Tongue (tissue), 2 donors: ENCODE data around the gene DHX8. TPM values are rescaled to one million over a fixed set of nuclear protein-coding genes. Genes with fewer than 3 reads are reported as not detected.
"Not testable (repeated sequence)": the region's sequence is repeated elsewhere in the genome, so short reads cannot be mapped to it uniquely, and the experiment has no call there.

Experiments
- DNase-seq: peaks from one replicate; pipeline ENCODE4 v3.0.0-alpha.2; 2015
- total RNA-seq: library from RNA; depleted of rRNA; stranded (reverse); fragments of >200 nt; gene quantifications from one replicate; pipeline ENCODE4 v1.2.3, GENCODE V29; 2014

DHX8 gene
- 34.4 TPM for total RNA-seq

DNA sequence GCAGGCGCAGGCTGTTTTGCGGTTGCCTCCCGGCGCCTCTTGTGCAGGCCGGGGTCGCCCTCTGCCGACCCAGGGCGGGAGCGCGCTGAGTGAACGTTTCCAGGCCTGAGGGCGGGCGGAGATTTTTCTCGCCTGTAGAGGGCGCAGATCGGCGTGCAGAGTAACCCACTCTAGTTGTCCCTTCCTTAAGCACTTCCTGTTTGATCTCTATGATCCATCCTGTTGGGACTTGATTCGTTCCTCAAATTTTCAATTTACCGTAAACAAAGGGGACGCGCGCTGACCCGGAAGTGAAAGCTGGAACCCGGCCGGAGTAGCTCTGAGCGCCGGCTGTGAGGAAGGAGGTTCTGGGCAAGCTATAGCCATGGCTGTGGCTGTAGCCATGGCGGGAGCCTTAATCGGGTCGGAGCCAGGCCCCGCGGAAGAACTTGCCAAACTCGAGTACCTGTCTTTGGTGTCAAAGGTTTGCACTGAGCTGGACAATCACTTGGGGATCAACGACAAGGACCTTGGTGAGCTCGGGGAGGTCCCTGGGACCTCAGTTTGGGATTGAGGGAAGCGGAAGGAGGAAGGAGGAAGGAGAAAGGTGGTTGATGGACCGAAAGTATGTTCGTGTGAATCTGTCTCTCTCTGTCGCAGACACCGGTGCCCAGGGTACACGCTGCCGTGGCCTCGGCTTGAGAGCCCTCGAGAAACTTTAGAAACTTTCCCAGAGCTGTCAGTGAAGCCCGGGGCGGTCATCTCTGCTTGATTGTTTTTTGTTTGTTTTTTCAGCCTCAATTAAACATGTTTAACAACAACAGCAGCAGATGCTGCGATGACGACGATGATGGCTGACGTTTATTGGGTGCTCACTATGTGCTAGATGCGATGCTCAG, at the start of gene DHX8:
Gene DHX8 (plus strand): TSS at position 302 of the 878 bp plus-strand sequence. CDS start 63 bp downstream, at position 365.
- DNase-seq: peak; percentile 99

DNA sequence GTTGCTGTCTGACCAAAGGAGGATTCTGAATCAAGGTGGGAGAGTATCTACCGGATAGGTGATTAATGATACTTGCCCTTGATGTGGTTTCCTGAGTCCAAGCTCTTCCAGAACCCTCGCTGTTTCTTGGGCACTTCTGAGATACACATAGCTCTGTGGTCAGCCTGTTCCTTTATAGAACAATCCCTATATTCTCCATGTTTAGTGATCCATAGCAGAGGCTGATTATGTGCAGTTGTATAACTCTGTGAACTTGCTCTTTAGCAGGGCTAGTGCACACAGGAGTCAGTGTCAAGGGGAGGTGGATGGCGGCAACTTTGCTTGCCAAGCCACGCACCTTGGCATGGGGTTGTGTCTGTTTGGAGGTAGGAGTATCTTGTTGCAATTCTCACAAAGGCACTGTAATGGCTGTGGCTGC, 48.9 kb upstream of the DHX8 start:
- DNase-seq: no peak

DNA sequence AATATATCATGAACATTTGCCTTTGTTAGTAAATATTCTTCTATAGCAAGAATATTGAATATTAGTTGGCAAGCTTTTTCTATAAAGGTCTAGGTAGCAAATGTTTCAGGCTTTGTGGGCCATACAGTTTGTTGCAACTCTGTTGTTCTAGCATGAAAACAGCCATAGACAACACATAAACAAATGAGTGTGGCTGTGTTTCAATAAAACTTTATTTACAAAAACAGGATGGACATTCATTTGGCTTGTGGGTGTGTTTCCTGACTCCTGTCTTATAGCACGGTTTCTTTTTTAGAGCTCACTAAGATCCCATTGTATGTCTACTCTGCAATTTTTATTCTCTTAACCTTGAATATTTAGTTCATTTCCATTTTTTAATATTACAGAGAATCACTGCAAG, 46.0 kb upstream of the DHX8 start:
- no peak for DNase-seq

DNA sequence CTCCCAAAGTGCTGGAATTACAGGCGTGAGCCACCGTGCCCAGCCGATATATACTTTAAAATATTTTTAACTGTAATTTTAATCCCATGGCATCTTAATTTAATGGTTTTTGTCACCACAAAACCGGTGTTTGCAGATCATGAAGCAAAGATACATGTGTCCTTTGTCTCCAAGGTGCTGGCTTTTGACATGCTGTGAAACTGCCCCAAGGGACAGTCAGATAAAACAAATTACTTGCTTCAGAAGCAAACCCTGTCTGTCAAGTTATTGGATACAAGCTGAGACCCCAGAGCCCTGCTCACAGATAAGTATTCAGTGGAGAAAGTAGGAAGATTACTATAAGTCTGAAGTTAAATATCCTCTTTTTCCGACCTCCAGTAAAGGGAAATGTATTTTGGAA, 45.1 kb upstream of the DHX8 start:
- DNase-seq: no peak

DNA sequence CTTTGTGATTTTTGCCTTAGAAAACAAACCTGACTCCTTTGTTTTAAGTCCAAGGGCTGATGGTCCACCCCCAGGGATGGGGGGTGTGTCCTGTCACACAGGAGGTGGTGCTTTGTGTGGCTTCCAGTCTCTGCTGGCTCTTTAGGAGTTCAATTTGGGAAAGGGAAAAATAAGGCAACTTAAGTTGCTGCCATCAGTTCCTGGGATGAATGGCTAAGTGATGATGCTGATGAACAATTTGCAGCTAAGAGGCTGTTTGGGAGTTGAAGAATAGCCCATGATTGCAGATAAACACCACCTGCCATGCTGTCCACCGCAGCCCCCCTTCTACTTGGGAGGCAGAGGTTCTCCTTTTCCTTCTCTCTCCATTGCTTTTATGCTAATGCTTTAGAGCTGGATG, 44.7 kb upstream of the DHX8 start:
- DNase-seq: no peak

DNA sequence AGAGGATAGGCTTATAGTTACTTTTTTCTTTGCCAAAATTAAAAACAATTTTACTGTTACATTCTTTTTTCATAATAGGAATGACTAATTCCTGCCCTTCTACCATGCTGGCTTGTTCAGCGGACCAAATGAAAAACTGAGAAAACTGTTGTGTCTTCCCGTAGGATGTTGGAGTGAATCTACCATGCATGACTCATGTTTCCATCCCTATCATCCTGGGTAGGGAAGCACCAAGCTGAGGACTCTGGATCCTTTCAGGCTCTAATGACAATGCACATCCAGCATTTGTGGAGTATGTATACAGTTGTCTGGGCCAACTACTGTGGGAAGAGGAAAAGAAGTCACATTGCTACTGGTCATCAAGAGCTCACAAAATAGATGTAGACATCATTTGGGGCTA, 41.1 kb upstream of the DHX8 start:
- DNase-seq: no peak

DNA sequence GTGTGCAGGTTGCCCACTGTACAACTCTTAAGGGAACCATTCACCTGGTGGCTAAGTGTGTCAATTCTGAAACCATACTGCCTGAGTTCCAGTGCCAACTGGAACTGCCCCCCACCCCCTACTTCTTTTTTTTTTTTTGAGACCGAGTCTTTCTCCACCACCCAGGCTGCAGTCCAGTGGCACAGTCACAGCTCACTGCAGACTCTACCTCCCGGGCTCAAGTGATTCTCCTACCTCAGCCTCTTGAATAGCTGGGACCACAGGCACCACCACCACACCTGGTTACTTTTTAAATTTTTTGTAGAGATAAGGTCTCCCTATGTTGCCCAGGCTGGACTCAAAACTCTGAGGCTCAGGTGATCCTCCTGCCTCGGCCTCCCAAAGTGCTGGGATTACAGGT, 40.4 kb upstream of the DHX8 start:
- DNase-seq: no peak

DNA sequence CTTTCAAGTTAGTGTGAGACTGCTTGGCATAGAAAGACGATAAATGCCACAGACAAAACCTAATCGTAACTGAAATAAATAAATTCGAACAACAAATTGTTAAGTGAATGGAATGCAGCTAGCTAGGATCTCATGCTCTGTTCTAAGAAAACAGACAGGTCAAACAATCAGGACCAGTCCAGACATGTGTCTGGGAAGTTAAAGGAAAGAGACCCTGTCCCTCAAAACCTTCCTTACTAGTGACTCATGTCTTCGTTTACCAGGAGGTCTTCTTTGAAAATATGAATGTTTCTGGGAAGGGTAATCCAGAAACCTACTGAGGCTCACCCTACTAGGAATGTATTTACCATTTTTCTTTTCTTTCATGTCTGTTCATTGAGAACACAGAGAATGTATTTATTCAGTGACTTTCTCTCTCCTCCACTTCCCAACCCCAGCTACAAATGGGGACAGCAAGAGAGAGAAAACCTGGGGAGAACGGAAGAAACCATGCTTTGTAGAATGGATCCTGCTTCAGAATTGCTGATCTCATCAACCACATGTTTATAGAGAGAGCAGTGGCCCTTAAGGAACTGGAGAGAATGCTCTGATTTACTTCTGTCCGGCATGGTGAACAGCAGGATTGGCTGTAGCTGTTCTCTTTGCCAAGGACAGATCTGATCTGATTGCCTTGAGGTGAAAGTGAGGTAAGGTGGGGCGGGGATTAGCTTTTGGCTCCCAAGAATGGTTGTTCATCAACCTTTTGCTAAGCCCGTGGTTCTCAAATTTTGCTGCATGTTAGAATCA, 39.4 kb upstream of the DHX8 start:
- DNase-seq: no peak

DNA sequence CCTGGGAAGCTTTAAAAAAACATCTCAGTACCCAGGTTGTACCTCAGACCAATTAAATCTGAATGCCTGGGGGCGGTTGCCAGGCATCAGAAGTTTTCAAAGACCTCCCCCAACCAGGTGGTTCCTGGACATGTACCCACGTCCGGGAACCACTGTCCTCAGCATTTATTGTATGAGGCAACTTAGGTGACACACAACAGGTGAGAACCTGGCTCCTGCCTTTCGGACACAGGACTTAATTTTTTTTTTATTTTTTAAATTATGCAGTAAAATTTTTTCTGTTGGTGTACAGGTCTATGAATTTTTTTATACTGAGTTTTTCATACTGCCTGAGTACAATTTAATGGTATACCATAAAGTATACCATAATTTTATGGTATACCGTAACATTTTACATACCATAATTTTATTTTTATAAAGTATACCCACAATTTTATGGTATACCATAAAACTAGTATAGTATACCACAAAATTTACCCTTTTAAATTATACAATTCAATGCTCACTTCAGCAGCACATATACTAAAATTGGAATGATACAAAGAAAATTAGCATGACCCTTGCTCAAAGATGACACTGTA, 38.7 kb upstream of the DHX8 start:
- no peak for DNase-seq

DNA sequence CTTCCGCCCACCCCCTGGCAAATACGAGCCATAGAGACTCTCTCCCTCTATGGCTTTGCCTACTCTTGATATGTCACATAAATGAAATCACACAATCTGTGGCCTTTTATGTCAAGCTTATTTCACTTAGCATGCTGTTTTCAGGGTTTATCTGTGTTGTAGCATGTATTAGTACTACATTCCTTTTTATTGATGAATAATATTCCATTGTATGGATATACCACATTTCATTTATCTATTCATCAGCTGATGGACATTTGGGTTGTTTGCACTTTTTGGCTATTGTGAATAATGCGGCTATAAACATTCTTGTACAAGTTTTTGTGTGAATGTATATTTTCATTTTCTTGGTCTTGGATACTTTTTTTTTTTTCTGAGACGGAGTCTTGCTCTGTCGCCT, 37.0 kb upstream of the DHX8 start:
- DNase-seq: no peak

DNA sequence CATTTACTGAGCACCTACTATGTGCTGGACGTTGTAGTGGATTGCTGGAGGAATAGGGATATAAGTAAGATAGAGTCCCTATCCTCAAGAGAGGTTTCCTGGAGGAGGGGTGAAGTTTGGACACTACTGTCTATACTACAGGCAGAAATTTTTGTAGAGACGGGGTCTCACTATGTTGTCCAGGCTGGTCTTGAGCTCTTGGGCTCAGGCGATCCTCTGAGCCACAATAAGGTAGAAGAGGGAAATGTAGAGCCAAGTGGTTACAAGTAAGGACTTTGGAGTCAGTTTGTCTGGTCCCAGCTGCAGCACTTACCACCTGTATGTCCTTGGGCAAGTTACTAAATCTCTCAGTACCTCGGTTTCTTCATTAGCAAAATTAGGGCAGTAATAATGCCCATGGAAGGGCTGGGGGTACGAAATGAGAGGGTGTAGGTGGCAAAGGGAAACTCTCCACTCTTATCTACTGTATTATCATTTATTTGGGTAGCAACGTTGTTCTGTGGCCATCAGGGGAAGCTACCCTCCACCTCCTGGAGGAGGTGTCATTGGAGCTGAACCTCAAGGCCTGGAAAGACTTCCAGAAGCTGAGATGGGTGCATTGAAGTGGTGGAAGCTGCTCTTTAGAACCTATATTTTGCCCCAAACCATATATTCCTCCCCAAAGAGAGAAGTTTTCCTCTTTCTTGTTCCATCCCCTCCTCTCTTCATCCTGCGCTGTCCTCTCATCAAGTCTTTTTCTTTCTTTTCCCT, 34.9 kb upstream of the DHX8 start:
- no peak for DNase-seq

DNA sequence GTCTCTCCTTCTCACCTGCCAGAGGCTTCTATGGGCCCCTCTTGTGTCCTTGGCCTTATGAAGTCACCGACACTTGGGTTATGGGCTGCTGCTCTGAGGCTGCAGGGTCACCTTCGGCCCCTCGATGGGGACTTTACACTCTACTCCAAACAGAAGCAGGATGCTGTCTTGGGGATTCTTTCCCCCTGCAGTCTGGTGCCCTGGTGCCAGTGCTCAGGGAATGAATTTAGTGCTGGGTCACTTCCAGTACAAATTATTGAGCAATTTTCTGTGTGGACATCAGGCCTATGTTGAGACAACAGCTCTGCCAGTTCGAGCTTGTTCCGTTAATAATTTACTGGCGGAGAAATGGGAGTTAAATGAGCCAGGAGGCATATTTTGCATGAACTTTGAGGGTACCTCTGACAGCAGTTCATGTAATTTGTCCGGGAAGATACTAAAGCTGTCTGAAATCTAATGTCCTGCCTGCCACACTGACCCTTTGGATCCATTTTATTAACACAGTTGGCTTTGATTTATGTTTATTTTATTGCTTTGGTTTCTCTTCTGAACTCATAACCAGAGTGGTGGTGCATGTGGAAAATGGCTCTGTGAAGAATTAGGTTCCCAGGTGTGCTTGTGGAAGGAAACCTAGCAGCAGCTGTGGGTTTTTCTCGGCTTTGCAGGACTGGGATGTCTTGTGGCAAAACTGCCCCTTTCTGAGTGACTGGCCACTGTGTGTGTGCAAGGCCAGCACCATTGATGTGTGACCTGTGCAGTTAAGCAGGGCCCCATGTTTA, 34.1 kb upstream of the DHX8 start:
- DNase-seq: no peak

DNA sequence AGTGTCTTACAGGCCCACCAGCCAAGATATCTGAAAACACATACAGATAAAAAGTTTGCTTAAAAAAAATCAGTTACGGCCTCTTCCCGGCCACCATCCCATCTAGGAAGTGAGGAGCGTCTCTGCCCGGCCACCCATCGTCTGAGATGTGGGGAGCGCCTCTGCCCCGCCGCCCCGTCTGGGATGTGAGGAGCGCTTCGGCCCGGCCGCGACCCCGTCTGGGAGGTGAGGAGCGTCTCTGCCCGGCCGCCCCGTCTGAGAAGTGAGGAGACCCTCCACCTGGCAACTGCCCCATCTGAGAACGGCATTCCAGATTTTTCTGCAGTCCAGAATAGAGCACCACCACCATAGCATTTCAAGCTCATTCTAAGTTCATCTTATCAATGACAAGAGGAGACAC, 33.0 kb upstream of the DHX8 start:
- not testable (repeated sequence) for DNase-seq

DNA sequence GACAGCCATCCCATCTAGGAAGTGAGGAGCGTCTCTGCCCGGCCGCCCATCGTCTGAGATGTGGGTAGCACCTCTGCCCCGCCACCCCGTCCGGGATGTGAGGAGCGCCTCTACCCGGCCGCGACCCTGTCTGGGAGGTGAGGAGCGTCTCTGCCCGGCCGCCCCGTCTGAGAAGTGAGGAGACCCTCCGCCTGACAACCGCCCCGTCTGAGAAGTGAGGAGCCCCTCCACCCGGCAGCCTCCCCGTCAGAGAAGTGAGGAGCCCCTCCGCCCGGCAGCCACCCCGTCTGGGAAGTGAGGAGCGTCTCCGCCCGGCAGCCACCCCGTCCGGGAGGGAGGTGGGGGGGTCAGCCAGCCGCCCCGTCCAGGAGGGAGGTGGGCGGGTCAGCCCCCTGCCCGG, 32.0 kb upstream of the DHX8 start:
- not testable (repeated sequence) for DNase-seq

DNA sequence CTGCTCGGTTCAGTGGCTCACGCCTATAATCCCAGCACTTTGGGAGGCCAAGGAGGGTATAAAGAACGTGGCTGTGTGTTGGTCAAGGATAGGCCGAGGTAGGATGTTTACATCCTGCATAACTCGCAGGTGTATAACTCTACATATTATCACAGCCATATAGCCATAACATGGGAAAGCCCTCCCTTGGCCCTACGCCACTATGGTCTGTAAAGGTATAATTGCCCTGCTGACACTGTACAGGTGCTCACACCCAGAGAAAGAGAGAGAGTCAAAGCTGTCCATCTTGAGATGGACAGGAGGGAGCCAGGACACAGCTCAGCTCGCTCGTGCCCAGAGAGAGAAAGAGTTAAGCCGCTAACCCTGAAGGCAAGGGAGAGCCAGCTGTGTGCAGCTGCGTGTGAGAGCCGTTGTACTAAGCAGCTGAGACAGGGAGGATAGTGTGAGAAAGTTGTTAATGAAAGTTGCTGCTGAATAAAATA, 30.4 kb upstream of the DHX8 start:
- DNase-seq: peak; percentile 91

DNA sequence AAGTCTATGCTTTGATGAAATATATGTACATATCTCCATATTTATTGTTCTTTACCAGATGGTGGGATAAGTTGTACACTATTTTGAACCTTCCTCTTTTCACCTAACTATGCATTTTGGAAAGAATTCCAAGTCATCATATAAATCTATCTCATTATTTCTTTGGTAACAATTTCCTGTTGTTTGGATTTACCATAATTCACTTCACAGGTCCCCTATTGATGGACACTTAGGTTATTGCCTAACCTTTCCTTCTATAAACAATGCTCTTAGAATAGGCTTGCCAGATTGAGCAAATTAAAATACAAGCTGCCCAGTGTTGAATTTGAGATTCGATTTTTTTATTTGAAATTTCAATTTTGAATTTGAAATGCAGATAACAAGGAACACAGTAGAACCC, 28.9 kb upstream of the DHX8 start:
- no peak for DNase-seq

DNA sequence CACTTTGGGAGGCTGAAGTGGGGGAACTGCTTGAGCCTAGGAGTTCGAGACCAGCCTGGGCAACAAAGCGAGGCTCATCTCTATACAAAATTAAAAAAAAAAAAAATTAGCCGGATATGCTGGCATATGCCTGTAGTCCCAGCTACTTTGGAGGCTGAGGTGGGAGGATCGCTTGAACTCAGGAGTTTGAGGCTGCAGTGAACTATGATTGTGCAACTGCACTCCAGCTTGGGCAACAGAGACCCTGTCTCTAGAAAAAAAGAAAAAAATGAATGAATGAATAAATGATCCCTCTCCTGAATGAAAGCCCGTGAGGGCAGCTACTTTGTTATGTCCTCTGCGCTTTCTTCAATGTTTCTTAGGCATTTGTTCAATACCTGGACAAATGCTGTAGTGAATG, 27.7 kb upstream of the DHX8 start:
- no peak for DNase-seq

DNA sequence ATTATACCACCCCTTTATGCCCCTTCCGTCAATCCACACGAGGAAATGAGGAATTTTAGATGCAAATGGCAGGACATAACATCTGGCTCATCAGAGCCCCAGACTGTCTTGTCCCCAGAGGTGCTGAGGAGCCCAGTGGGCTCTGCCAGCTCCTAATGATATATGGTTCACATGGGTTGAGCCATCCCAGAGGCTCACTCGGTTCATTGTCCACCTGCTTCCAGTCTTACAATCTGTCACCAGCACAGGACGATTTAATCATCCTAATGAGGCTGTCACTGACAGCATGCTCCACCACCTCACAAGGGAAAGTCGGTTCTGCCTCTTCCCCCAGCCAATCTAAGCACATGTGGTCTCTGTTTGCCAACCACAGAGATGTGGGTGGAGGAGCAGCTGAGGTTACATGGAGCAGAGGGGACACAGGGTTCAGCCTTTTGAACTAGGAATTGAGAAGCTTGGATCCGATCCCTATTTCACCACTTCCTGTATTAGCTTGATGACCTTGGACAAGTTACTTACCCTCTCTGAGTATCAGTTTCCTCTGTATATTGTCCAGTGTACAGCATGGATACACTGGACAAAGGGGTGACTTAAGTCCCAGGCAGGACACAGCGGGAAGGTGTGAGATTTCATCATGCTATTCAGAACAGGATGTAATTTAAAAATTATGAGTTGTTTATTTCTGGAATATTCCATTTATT, 27.0 kb upstream of the DHX8 start:
- peak; percentile 68 for DNase-seq

DNA sequence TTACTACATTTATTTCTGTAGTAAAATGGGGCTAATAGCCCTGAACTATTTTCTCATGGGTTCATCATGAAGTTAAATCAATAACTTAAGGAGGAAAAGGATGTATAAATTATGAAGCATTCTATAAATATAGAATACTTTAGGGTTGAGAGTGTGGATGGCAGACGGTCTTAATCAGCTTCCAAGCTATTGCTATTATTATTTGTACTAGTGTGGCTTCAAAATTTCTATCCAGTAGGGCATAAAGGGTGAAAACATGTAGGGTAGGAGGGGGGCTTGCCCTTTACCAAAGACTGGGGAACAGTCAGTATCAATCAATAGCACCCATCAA, 26.4 kb upstream of the DHX8 start:
- DNase-seq: no peak

DNA sequence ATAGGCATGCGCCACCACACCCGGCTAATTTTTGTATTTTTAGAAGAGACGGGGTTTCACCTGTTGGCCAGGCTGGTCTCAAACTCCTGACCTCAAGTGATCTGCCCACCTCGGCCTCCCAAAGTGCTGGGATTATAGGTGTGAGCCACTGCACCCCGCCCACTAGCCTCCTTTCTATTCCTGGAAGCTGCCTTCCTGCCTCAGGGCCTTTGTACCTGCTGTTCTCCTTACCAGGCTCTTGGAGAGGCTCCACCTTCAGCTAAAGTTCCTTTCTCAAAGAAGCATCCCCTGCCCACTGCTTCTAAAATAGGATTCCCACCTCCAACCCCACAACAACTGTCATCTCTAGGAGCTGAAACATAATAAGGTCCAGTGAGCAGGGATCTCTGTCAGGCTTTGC, 23.9 kb upstream of the DHX8 start:
- not testable (repeated sequence) for DNase-seq

DNA sequence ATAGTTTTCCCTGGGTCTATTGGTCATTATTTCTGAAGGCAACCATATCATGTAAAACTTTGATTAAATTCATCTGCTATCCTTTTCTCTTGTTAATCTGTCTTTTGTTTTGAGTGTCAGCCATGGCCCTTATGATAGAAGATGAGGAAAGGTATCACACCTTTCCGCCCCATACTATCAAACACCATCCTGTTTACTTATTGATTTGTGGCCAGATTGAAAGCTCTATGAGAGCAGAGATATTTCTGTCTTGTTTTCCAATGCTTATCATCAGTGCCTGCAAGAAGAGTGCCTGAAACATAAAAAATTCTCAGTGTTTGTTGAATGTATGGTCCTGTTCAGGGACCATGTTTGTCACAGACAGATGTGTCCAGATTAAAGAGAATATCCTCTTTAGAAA, 22.6 kb upstream of the DHX8 start:
- DNase-seq: no peak
